Activated naive CD4-positive, alpha-beta T cell treated with anti-CD3 and anti-CD28 coated beads, Interleukin-2, amount 50 U/mL, for 16 hours (primary cell): ENCODE data around the gene CAPN13.

ENCODE experiments used
- DNase-seq: peaks from one replicate; pipeline ENCODE4 v3.0.0-alpha.2; 2020

CAPN13 gene

DNA sequence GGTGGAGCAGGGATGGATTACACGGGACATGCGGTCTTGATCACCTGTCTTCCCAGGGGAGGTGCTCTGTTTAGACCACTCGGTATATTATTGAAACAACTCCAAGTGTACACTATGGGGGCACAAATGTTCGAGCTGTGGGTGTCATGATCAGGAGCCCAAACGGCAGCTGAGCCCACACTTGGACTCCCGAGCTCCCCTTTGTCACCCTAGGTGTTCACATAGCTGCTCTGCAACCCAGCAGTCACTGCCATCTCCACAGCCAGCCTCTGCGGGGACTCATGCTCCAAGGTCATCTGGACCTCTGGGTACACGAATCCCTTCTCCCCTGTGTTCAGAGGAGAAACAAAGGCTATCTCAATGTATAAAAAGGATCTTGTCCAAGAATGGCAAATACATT lies 46.0 kb downstream of the CAPN13 start:
- DNase-seq = no peak

DNA sequence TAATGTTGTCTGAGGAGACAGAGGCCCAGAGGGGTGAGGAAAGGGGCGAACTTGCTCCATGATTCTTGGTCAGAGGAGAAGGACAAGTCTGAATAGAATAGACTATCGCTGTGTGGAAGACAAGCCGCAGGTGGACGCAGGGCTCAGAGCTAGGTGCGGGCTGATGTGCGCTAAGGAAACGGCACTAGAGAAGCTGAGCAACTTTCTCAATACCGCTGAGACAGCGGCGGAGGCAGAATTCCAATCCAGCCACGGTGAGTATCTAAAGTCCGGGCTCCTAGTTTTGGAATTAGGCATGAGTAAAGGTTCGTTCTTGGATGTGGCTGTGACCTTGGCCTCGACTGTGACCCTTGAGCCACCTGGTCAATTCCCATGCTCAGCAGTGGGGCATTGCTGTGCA lies 47.8 kb downstream of the CAPN13 start:
- DNase-seq = no peak

DNA sequence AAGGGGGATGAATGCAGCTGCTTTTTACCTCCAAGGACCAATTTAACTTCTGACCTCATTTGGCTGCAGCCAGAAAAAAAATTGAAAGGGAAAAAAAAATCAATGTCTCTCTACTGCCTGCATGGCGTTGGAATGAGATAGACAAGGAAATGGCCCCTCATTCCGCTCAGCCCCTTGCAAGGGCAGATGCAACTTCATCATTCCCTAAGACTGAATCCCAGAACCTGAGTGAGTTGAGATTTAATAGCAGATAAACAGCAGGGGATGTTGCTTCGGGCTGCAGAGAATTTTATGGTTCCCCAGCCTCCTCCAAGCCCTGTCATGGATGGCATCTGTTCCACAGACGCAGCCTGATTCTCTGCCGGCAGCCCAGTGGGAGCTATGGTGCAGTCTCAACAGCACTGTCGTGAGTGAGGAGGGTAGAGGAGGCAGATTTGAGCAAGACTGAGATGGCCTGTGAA lies 49.0 kb downstream of the CAPN13 start:
- no peak for DNase-seq

DNA sequence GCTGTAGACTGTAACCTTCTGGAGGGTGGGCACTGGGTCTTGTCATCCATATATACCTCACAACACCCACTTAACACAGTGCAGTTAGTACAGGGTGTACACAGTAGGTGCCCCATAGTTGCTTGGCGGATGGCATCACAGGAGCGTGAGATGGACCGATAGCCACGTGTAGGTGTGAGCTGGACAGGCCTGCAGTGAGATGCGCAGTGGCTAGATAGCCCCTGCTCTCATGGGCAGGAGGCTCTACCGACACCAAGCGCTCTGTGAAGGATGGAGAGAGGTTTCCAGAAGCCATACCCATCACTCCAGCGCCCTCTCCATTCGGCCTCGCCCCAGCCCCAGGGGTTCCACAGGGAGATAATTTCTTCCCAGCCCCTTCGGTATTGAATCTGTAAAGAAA lies 49.5 kb downstream of the CAPN13 start:
- DNase-seq = no peak

DNA sequence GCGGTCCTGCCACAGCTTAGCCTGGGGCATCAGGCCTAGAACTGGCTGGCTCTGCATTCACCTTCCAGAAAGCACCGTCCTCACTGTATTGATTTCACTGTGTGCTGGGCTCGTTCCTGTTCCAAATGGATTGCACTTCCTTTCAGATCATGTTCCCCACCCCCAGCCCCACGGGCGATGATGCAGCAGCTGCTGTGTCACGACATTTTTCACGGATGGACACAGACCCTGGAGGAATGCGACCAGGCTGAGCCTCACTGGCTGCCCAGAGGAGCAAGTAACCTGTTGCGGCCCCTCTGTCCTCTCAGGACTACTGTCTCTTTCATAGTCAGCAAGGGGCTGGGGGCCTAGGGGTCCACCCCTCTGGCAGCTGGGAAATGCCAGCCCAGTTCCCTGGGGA lies 50.3 kb downstream of the CAPN13 start:
- no peak for DNase-seq

DNA sequence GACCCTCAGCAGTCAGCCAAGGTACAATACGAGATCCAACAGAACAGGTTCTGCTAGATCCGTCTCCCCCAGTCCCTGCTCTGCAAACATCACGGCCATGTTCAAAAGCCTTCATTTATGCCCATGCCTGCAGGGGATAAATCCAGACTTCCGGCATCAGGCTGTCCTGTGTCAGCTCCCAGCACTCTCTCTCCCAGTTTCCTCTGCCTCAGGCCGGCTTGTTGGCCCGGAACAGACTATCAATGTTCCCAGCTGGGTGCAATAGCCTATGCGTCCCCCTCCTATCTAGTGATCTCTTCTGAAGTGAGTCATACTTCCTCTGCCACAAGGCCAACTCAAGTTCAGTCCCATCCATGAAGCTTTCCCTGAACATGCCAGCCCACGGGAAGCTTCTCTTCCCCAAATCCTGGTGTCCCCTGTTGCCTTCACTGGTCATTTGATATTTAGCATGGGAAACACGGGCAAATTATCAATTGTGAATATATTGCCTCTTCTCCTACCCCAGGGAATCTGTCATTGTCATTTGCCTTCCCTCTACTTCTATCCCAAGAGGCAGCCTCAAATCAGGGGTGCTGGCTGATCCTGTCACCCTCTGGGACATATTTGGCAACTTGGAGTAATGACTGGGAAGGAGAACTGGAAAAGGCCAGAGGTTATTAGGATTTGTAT lies 51.1 kb downstream of the CAPN13 start:
- DNase-seq = no peak

DNA sequence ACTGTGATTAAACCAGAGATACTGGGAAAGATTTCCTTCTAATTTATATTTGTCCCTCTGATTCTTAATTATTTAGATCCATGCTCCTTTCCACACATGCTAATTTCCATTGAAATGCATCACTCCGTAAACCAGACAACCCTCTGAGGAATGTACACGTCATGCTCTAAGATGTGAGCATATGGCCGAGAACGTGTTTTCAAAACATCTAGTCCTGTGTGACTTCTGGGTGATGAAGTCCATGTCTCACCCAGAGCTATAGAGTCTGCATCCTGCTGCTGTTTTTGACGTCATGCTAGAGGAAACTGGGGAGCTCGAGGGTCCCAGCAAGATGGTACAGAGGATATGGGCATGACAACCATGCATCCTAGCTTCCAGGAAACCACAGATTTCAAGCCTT lies 53.6 kb downstream of the CAPN13 start:
- DNase-seq = no peak

DNA sequence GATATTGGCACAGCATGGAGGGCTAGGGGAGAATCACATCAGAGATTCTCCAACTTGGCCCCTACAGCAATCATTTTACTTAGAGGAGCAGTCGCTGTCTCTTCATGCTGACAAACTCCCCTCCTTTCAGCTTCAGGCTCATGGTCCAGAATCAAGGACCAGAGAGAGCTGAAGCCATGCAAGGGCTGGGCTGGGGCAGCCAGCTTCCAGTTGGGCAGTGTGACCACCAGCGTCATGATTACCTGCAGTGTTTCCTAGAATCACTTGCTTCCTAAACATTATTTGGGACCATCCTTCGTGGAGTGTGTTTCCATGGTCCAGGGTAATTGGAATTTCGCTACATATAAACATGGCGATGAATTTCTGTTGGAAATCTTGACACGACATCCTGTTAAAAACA lies 54.4 kb downstream of the CAPN13 start:
- DNase-seq = no peak

DNA sequence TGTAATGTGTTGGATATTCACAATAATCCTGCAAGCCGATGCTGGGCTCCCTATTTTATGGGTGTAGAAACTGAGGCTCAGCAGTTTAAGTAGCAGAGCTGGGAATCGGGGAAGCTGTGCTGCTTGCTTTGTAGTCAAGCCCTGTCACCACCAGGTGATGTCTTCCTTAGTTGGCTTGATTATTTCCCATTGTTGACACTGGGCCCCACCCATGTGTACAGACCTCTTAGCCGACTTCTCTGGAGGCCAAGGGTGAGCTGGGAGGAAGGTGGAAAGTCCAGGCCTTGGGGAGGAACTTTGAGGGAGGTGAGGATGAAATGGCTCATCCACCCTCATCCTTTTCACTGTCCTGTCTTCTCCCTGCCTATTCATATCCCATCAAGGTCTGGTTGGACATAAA lies 60.0 kb downstream of the CAPN13 start:
- no peak for DNase-seq

DNA sequence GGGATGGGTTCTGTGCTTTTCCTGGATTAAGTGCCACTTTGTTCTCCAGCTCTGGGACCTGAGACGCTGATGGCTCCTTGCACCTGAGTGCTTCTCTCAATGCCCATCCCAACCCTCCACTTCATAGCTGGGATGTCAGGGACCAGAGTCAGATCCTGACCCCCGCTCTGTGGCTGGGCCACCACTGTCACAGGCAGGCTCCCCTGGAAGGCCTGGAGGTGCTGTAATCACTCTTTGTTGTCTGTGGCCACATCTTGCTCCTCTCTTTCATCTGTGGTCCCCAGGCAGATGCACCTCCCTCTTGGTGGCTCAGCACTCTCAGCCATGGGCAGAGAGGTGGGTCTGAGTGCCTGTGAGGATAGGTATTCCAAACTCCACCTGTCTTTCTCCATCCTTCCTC lies 62.4 kb downstream of the CAPN13 start:
- DNase-seq = no peak

DNA sequence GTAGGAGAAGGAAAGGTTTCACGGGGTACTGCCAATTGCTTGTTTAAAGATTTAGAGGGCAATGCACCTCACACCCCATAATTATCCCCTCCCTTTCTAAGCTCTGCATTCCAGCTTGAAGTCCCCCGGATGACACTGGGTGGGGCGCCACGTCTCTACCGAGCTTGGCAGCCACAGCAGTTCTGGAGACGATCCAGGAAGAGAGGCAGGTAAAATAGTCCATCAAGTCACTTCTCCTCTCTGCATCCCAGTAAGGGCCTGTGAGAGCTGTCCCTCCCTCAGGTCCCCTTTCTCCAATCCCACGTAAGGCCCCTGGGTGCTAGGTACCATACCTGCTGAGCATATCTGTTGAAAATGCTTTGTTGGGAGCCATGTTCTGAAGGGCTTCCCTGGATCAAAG lies 65.7 kb downstream of the CAPN13 start:
- no peak for DNase-seq

DNA sequence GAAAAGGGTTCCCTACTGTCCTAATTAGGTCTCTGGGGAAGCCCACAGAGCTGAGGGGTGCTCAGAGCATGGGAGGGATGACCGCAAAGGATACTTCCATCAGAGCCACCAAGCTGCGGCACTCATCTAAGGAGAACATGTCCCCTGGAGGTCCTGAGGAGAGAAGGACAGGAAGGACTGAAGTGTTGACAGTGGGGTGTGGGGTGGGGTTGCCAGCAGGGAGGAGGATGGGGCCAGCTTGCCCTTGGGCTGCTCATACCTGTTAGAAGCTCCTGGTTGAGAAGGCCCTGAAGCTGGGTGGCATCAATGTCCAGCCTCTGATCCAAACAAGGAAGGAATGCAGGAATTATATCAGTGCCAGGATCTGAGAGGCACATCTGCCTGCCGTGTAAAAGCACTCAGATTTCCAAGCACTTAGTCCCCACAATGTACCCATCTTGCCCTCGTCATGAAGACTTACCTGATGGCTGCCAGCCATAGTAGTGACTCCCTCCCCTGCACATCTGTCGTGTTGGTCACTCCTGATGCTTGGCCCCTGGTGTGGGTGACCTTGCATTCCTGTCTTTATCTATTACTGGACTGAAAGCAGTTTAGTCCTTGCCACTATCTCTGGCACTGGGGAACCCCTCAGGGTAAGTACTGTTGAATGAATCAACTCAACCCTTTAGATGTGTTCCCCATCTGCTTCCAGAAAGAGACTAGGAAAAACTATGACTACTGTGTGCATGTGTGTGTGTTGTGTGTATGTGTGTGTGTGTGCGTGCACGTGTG lies 68.9 kb downstream of the CAPN13 start:
- DNase-seq = no peak

DNA sequence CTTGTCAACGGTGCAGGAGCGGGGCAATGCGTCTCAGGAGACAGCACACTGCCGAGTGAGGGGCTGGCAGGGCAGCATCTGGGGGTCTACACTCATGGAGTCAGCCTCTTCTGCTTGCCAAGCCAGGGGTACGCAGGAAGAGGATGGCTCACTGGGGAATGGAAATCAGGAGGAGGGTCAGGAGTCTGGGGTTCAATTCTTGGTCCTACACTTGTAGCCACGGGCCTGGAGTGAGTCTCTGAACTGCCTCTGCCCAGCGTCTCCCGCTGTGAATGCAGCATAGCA lies 70.0 kb downstream of the CAPN13 start:
- no peak for DNase-seq

DNA sequence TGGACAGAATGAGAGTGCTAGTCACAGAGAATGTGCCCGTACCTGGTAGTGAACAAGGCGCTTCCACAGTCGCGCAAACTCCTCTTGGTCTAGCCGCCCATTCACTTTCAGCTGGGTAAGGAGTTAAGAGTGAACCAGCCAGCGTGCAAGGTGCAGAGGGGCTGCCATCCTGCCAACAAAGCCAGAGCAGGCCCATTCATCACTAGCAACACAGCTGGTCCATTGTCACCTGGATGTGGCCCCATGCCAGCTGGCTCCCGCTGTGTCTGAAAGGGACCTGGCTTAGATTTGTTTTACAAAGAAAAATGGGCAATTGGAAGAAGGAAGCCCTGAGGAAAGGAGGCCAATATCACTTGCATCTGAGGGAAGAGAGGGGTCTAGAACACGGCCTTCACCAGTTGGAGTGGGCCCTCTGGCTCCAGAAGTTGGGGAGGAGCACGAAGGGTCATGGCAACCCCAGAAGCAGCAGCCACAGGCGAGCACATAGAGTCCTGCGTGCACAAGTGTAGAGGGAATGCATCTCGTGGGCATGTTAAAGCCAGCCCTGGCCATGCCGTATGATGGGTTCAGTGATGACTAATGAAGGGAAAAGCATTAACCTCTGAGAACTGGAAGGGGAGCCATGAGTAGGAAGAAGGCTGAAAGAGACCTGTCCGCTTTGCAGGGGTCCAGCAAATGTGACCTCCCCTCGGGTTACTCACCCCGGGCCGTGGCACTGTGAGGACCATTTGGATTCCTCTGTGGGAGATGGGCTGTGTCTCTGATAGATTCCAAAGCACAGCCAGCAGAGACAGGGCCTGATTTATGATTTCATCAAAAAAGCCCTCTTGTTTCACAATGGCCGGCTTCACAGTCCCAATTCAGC lies 70.6 kb downstream of the CAPN13 start:
- no peak for DNase-seq

DNA sequence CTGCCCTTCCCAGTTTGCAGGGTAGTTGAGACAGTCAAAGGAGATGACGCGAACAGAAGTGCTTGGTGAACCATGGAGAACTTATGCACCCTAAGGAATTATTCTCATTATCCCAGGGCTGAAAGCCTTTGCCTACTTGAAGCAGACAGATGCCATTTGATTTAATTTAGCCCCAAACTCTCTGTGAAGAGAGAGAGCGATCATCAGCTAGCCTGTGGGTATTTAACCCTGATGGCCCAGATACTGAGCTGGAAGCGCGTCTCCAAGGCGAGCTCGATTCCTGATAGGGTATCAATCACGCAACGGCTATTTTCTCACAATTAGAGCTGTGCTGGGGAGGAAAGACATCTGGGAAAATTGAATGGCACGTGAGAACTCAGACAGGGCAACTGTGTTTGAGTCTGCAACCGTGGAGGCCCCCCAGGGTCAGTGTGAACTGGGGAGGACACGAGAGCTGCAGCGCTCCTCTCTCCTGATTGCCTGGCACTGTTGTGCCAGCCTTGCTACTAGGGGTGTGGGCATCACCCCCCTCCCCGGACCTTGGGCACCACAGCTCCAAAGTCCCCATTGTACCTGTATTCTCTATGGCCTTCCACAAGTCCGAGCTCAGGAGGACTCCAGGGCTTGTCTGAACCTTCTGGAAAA lies 73.2 kb downstream of the CAPN13 start:
- no peak for DNase-seq

DNA sequence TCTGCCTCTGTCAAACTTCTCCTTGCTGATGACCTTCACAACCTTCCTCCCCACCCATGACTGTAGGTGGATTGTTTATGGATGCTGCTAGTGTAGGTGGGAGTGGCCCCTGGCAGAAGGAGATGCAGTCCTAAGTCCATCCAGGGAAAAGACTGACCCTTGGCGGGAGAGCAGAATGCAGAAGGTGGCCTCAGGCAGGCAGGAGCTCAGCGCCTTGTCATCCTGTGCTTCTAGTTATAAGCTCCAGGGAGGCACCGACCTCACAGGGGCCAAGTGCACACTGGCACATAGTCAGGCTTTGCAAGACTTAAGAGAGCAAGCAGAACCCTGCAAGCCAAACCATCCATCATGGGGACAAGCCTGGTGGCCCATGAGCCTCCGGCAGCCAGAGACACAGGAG lies 74.4 kb downstream of the CAPN13 start:
- no peak for DNase-seq

DNA sequence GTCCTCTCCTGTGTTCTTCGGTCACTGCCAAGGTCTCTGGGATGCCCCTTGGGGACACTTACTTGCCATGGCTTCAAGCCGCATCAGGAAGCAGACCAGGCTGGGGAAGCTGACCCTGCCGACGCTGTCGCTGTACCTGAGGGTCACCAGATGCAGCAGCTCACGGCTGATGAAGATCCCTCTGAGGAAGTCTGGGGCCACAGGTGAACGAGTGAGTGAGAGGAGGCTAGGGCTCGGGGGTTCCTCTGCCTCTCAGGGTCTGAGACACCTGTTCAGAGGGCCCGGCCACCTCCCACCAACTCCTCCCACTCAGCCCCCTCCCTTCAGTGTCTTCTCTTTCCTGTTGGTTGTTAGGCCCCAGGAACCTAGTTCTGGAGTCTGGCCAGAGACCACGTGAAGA lies 74.9 kb downstream of the CAPN13 start:
- no peak for DNase-seq

DNA sequence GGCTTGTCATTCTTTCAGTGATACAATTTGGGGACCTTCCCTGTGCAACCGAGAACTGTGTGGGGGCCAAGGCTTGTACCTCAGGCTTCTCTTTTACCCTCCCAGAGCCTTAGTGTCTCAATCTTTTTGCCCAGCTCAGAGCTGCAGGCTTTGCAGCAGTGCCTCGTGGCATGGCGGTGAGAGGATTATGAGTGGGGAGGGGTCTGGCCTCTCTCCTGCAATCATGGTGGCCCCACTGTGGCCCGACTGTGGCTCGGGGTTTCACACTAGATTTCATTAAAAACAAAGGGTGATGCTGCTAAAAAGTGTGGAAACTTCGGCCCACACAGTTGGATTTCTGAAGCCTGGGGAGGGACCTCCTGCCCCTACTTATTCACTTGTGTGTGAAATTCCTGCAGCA lies 75.5 kb downstream of the CAPN13 start:
- no peak for DNase-seq

DNA sequence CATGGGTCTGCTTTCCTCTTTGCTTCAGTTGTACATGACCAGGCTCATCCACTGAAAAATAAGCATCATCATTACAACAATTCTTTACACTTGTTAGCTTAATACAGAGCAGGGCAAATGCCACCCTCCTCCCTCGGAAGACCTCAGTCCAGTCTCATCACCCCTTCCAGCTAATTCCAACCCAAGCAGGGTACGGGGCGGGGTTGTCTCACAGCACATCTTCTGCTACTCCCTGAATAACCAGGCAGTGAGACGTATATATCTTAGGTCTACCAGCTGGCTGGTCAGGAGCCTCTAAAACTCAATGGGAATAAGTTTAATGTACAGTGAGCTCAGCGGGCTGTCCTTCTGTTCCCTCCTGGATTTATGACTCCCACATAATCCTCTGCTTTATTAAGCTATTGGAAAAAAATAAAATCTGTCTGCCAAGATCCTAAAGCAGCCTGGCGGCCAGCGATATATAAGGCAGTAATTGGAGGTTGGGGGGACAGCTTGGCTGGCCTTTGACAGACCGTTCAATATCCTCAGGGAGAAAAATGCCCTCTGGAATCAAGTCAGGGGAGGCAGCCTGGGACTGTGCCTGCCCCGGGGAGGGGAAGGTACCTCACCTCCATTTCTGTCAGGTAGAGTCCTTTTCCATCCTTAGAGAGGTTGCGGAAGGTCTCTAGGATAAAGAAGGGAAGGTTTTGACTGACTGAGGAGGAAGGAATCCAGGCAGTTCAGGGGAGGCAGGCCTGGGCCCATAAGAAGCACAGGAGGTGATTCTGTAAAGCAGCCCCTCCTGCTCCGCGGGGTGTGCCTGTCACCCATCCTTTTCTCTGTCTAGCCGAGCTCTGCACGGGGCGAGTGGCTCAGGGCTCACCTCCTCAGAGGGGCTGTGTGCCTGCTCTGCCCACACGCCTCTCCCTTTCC lies 76.3 kb downstream of the CAPN13 start:
- DNase-seq = no peak

DNA sequence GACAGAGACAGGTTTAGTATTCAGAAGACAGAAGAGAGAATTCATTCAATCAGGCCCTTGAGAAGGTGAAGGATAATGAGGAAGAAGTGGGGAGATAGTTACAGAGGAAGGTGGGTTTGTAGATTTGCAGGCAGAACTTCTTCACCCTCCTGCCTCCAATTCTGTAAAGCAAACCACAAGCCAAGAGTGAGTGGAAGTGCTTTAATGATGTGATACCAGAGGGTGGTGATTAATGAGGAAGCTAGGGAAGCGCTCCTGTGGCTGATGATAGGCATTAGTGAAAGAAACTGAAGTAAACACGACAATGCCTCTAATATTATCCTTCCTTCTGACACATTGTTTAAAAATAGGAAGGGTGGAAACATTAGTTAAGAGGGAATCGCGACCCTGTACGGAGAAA lies 78.2 kb downstream of the CAPN13 start:
- DNase-seq = no peak

DNA sequence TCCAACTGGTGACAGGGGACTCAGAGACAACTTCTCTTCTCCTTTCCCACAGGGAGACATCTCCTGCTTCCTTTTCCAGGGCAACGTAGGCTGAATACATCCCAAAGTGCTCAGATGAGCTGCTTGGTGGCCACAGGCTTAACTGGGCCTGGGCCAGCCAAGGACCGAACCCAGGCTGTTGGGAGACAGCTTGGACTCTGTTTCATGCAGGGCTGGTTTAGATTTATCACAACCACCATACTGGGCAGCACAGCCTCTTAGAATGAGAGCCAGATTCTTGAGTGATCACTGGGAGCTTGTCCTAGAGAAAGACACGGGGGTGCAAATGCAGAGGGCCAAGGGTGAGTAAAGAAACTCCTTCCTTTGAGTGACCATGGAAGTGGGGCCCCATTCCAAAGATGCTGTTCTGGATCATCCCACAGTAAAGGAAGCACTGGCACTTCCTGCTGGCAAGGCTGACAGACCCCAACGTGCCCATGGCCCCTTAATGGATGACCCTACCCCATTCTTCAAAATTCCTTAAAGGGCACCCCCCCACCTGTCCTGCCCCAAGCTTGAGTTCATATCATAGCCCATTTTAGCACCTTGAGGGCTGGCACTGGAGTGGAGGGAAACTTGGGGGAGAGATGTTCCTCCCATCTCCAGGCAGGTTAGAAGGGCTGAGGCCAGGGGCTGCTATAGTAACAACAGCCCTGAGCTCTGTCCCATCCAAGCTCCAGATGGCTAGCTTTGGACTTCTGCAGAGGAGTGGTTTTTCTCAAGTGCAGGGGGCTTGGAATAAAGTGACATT lies 84.1 kb downstream of the CAPN13 start:
- no peak for DNase-seq
